ENCODE results near the gene ENPP5.
"Not testable (repeated sequence)": the region's sequence is repeated elsewhere in the genome, so short reads cannot be mapped to it uniquely, and the experiment has no call there.

ENPP5 gene

DNA sequence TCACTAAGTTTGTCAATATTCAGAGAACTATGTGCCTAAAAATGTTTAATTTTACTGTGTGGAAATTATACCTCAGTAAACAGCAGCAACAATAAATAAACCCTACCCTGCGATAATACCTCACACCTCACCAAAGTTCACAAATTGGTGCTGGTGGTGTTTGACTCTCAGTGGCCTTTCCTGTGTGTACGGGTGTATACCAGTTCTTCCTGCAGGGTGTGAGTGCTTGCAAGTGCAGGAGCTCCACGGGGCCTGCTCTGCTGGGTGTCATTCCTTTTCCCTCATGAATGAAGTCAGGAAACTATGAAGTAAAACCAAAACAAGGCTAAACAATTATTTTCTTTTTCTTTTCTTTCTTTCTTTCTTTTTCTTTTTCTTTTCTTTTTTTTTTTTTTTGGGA is 4.1 kb upstream of the ENPP5 start:
- H3K27ac ChIP-seq, result no peak overlapping the region
- TF ChIP-seq, protein P1, sequence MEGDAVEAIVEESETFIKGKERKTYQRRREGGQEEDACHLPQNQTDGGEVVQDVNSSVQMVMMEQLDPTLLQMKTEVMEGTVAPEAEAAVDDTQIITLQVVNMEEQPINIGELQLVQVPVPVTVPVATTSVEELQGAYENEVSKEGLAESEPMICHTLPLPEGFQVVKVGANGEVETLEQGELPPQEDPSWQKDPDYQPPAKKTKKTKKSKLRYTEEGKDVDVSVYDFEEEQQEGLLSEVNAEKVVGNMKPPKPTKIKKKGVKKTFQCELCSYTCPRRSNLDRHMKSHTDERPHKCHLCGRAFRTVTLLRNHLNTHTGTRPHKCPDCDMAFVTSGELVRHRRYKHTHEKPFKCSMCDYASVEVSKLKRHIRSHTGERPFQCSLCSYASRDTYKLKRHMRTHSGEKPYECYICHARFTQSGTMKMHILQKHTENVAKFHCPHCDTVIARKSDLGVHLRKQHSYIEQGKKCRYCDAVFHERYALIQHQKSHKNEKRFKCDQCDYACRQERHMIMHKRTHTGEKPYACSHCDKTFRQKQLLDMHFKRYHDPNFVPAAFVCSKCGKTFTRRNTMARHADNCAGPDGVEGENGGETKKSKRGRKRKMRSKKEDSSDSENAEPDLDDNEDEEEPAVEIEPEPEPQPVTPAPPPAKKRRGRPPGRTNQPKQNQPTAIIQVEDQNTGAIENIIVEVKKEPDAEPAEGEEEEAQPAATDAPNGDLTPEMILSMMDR (conservative IDR thresholded peaks at IDR 0.05), result no peak

DNA sequence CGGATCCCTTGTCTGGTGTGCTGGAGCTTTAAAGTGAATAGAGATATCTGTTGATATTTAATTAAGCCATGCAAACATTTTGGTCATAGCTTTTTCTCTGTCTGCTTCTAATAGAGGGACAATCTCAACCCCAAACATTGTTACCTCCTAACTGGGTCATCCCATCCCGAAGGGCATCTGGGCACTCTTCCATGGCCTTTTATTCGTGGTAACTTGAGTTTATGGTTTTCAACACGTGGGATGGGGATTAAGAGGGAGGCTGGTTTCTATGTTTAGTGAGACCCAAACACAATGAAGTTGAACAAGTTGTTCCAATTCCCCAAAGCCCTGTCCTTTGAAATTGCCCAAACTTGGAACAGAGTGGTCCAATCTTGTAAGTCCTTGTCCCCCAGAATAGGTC is 1.4 kb upstream of the ENPP5 start:
- TF ChIP-seq, protein P1 (conservative IDR thresholded peaks at IDR 0.05), result no peak
- H3K27ac ChIP-seq, result peak overlapping the region; percentile 78

DNA sequence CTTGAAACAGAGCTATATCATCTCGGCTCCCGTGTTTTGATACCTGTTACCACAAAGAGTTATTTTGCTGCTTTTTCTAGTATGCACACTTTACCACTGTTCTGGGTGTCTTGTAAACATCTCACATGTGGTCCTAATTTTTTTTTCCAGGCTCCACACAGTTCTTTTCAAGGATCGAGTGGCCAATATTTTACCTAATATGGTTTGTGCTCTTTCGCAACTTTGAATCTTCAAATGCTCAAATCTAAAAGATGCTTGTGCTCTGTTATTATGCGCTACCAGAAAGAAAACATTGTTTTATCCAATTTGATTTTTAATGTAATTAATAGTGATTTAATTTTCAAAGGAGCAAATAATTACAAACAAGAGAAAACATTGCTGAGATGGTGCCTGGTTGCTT is 10.7 kb downstream of the ENPP5 start:
- TF ChIP-seq, protein P1 (conservative IDR thresholded peaks at IDR 0.05), result no peak
- H3K27ac ChIP-seq, result no peak overlapping the region

DNA sequence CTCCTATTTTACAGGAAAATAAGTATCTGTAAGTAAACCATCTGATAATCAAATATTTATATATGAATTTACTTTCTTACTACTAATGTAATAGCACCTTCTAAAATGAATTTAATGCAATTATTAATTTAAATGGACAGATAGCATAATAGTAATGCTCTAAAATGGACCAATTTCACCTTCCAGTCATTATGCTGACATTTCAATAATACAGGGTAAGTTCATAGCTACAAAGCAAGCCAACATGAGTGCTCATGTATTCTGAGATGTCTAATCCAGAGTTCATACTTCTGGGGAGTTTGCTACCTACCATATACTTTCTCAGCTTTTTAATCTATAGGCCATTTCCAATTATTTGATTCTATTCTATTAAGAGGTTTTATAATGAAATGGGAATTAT is 11.6 kb downstream of the ENPP5 start:
- TF ChIP-seq, protein P1 (conservative IDR thresholded peaks at IDR 0.05), result no peak
- no peak overlapping the region for H3K27ac ChIP-seq

DNA sequence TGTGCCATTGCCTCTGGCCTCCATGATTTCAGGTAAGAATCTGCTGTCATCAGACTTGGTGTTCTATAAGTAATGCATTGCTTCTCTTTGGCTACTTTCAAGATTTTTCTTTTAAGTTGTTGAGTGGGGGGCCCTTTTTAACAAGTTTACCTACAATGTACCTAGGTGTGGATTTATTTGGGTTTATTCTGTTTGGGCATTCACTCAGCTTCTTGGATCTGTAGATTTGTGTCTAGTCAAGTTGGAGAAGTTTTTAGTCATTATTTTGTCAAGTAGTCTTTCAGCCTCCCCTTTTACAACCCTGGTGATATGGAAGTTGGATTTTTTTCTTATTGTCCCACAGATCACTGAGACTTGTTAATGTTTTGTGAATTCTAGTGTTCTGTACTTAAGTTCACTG is 14.1 kb downstream of the ENPP5 start:
- H3K27ac ChIP-seq, result no peak overlapping the region
- TF ChIP-seq, protein P1 (conservative IDR thresholded peaks at IDR 0.05), result no peak

DNA sequence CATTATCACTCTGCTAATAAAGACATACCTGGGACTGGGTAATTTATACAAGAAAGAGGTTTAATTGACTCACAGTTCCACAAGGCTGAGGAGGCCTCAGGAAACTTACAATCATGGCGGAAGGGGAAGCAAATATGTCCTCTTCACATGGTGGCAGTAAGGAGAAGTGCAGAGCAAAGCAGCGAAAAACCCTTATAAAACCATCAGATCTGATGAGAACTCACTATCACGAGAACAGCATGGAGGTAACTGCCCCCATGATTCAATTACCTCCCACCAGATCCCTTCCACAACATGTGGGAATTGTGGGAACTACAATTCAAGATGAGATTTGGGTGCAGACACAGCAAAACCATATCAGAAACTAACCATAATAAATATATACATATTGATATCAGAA is 21.7 kb downstream of the ENPP5 start:
- not testable (repeated sequence) for H3K27ac ChIP-seq

DNA sequence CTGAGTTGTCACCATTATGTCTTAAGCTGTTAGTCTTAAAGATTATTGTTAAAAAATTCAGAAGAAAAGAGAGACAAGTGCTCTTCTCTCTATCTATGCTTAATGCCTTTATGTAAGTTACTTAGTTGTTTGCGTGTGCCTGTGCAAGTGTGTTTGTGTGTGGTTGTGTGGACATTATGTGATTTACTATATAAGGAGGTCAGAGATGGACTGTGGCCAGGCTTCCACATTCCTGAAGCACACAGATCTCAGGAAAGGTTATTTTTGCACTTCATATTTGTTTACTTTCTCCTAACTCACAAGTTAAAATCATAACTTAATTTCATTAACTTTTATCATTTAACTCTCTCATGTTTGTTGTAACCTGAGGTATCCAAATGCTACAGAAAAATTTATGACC is 26.5 kb downstream of the ENPP5 start:
- TF ChIP-seq, protein P1 (conservative IDR thresholded peaks at IDR 0.05), result no peak
- H3K27ac ChIP-seq, result no peak overlapping the region

DNA sequence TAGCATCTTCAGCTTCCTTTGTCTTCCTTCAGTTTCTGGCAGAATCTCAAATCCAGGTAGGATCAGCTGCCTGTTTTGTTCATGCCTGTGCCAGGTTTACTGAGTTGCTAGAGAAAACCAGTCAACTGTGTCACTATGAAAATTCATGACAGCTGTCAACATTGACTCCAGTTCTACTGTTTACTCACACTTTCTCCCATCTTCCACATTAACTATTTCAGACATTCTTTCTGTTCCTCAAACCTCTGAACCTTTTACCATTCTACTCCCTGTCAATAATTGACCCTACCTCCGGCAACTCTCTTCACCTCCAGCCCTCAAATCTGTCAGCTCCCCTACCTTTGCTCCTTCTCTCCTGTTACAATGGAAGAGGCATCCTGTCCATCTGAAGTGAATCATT is 32.5 kb downstream of the ENPP5 start:
- peak overlapping the region; percentile 67; the same call in 1 of the 2 replicates for H3K27ac ChIP-seq
- TF ChIP-seq, protein P1 (conservative IDR thresholded peaks at IDR 0.05), result no peak

All from VCaP (cell line).